PC-3 (cell line): ENCODE measurements around the gene BRME1. TPM values are rescaled to one million over a fixed set of nuclear protein-coding genes. Genes with fewer than 3 reads are reported as not detected.

Source experiments
- ATAC-seq: fragments of 200-7000 bp; cut with Tn5 transposase; 2 replicates; pipeline ENCODE4 v1.9.1; 2020; ENCODE audit warnings: mild to moderate bottlenecking, moderate library complexity
- BruUV-seq: library from RNA; stranded (reverse); fragments of 400-500 nt; replicated peaks from 2 replicates; lab custom pipeline; 2021; lab: Mats Ljungman, UMichigan
- CTCF ChIA-PET: fragments of 300-600 bp; sonication (Branson Sonifier 250); formaldehyde crosslinking; loops from one replicate; lab custom pipeline; 2022; ENCODE audit warnings: antibody characterized with exemption; lab: Charles Lee
- POLR2A ChIA-PET: fragments of 300-600 bp; sonication (Branson Sonifier 250); formaldehyde crosslinking; loops from one replicate; lab custom pipeline; 2022; ENCODE audit warnings: antibody characterized with exemption; ENCODE audit not compliant: unreplicated experiment; lab: Charles Lee
- DNase-seq: peaks from one replicate; pipeline ENCODE4 v3.0.0-alpha.2; 2015
- H2AFZ ChIP-seq: fragments of 300-600 bp; sonication (generic); 2 replicates; pipeline ENCODE4 v1.6.0; 2016; ENCODE audit warnings: antibody characterized with exemption, low read length
- H3F3A ChIP-seq: fragments of 300-600 bp; sonication (generic); one replicate; pipeline ENCODE4 v1.6.0; 2017; ENCODE audit warnings: antibody characterized with exemption, low read length, control low read depth, mild to moderate bottlenecking; ENCODE audit not compliant: unreplicated experiment
- H3K27ac ChIP-seq: fragments of 300-600 bp; sonication (generic); 2 replicates; pipeline ENCODE4 v1.5.1; 2016; ENCODE audit warnings: mild to moderate bottlenecking, low read length
- H3K27me3 ChIP-seq: fragments of 300-600 bp; sonication (generic); 2 replicates; pipeline ENCODE4 v1.6.1; 2016; ENCODE audit warnings: low read length, mixed read lengths
- H3K36me3 ChIP-seq: fragments of 300-600 bp; sonication (generic); 2 replicates; pipeline ENCODE4 v1.6.1; 2016; ENCODE audit warnings: low read depth, mixed run types, low read length, mixed read lengths
- H3K4me1 ChIP-seq: fragments of 300-600 bp; sonication (generic); 2 replicates; pipeline ENCODE4 v1.5.1; 2016; ENCODE audit warnings: low read length; ENCODE audit not compliant: insufficient read depth
- H3K4me2 ChIP-seq: fragments of 300-600 bp; sonication (generic); 2 replicates; pipeline ENCODE4 v1.6.0; 2016; ENCODE audit warnings: low read length
- H3K4me3 ChIP-seq: fragments of 300-600 bp; sonication (generic); 2 replicates; pipeline ENCODE4 v1.5.1; 2016; ENCODE audit warnings: mild to moderate bottlenecking, low read length, mixed read lengths
- H3K79me2 ChIP-seq: fragments of 300-600 bp; sonication (generic); 2 replicates; pipeline ENCODE4 v1.6.1; 2017; ENCODE audit warnings: low read length, mixed read lengths
- H3K9ac ChIP-seq: fragments of 300-600 bp; sonication (generic); 2 replicates; pipeline ENCODE4 v1.6.0; 2016; ENCODE audit warnings: mild to moderate bottlenecking, low read length
- H3K9me2 ChIP-seq: fragments of 300-600 bp; sonication (generic); replicated peaks from 2 replicates; pipeline ENCODE4 v1.6.1; 2016; ENCODE audit warnings: mixed run types, low read length, mixed read lengths
- H3K9me3 ChIP-seq: fragments of 300-600 bp; sonication (generic); 2 replicates; pipeline ENCODE4 v1.6.1; 2016; ENCODE audit warnings: low read length, mixed read lengths
- H4K20me1 ChIP-seq: fragments of 300-600 bp; sonication (generic); 2 replicates; pipeline ENCODE4 v1.6.1; 2016; ENCODE audit warnings: low read length, mixed read lengths
- EZH2 ChIP-seq: fragments of 300-600 bp; sonication (generic); IDR thresholded peaks from one replicate; pipeline ENCODE4 v1.6.1; 2017; ENCODE audit warnings: antibody characterized with exemption, mild to moderate bottlenecking, low read length; ENCODE audit not compliant: unreplicated experiment
- EZH2phosphoT487 ChIP-seq: fragments of 300-600 bp; sonication (generic); IDR thresholded peaks from 2 replicates; pipeline ENCODE4 v1.6.1; 2018; ENCODE audit warnings: mild to moderate bottlenecking, antibody characterized with exemption, low read length, borderline replicate concordance
- intact Hi-C: fragments of 100-400 bp; cut with micrococcal nuclease; formaldehyde crosslinking; loops from 2 replicates; pipeline ENCODE4 v1.9.0; 2023
- total RNA-seq: library from RNA; depleted of rRNA; stranded (reverse); fragments of >200 nt; gene quantifications from 2 replicates; pipeline ENCODE4 v1.2.3, GENCODE V29; 2014
- TF ChIP-seq, protein P1 (sequence below): fragments of 300-600 bp; sonication (generic); conservative IDR thresholded peaks from 2 replicates; pipeline ENCODE4 v1.5.1; 2017; ENCODE audit warnings: antibody characterized with exemption, low read depth, mild to moderate bottlenecking, low read length

The BRME1 gene
- total RNA-seq, 1 experiment from 2014 or later = 6.0 TPM

DNA sequence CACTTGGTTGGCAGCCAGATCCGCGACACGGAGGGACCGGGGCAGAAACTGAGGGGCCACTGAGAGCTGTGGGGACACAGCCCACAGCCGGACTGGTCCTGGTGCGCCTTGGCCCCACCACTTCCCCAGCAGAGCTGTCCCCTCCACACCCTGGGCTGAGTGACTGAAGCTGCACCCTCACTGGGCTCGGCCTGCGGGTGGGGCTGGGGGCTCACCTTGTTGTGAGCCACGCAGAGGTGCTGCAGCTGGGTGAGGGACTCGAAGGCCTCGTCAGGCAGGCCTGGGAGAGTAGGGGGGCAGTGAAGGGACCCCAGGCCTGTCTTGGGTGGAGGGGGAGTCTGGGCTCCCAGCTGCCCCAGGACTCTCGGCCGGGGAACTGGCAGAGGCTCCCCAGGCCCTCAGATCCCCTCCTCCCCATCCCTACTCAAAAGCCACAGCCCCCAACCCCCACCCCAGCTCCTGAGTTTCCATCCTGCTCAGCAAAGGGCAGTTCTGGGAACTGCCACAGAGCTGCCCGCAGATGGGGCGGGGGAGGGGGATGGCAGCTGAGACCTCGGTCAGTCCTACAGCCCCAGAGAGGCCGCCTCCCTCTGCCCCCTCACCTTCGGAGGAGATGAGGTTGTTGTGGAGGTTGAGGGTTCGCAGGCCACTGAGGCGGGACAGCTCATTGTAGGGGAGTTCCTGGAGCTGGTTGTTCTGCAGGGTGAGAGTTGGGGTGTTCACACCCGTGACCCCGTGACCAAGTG lies 30.0 kb upstream of the BRME1 start:
- intact Hi-C loops = no loop called here
- CTCF ChIA-PET = no interaction called here
- Histone ChIP-seq H3K9ac (no peak overlapping the region), H3K79me2 (no peaks in the 10 kb centered on the region), H3K36me3 (no peaks in the 10 kb centered on the region), H2AFZ (no peak overlapping the region), H3K4me2 (no peak overlapping the region), H3K4me3 (no peak overlapping the region), H3K9me3 (no peaks in the 10 kb centered on the region), H3K27me3 (no peaks in the 10 kb centered on the region), H3K4me1 (no peaks in the 10 kb centered on the region), H3F3A (no peaks in the 10 kb centered on the region), H3K27ac (no peak overlapping the region), H4K20me1 (no peaks in the 10 kb centered on the region), H3K9me2 (no peaks in the 10 kb centered on the region)
- TF ChIP-seq, protein P1, sequence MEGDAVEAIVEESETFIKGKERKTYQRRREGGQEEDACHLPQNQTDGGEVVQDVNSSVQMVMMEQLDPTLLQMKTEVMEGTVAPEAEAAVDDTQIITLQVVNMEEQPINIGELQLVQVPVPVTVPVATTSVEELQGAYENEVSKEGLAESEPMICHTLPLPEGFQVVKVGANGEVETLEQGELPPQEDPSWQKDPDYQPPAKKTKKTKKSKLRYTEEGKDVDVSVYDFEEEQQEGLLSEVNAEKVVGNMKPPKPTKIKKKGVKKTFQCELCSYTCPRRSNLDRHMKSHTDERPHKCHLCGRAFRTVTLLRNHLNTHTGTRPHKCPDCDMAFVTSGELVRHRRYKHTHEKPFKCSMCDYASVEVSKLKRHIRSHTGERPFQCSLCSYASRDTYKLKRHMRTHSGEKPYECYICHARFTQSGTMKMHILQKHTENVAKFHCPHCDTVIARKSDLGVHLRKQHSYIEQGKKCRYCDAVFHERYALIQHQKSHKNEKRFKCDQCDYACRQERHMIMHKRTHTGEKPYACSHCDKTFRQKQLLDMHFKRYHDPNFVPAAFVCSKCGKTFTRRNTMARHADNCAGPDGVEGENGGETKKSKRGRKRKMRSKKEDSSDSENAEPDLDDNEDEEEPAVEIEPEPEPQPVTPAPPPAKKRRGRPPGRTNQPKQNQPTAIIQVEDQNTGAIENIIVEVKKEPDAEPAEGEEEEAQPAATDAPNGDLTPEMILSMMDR = no peak
- TF ChIP-seq EZH2 = no peak
- no peak for TF ChIP-seq EZH2phosphoT487
- DNase-seq = no peak
- no TSS peak for BruUV-seq
- POLR2A ChIA-PET = no interaction called here
- no peak for ATAC-seq

GRCh38 chr19:13934785-13935109 lies 28.8 kb upstream of the BRME1 start:
- ATAC-seq (no peak), DNase-seq (no peak)
- Histone ChIP-seq H2AFZ (no peak overlapping the region), H3K4me1 (no peaks in the 10 kb centered on the region), H3K4me3 (no peak overlapping the region), H3K79me2 (no peaks in the 10 kb centered on the region), H3F3A (no peaks in the 10 kb centered on the region), H4K20me1 (no peaks in the 10 kb centered on the region), H3K27ac (no peak overlapping the region), H3K4me2 (no peak overlapping the region), H3K9ac (no peak overlapping the region), H3K9me2 (no peaks in the 10 kb centered on the region), H3K36me3 (no peaks in the 10 kb centered on the region), H3K27me3 (no peaks in the 10 kb centered on the region), H3K9me3 (no peaks in the 10 kb centered on the region)
- POLR2A ChIA-PET = no interaction called here
- TF ChIP-seq, protein P1 = no peak
- TF ChIP-seq EZH2 = no peak
- no peak for TF ChIP-seq EZH2phosphoT487
- CTCF ChIA-PET = interaction anchor here (1.0 kb wide), 1 partner anchor 18 kb away, joined by 3 read pairs; no protein-coding TSS in a partner anchor
- no TSS peak for BruUV-seq
- intact Hi-C loops = no loop called here

DNA sequence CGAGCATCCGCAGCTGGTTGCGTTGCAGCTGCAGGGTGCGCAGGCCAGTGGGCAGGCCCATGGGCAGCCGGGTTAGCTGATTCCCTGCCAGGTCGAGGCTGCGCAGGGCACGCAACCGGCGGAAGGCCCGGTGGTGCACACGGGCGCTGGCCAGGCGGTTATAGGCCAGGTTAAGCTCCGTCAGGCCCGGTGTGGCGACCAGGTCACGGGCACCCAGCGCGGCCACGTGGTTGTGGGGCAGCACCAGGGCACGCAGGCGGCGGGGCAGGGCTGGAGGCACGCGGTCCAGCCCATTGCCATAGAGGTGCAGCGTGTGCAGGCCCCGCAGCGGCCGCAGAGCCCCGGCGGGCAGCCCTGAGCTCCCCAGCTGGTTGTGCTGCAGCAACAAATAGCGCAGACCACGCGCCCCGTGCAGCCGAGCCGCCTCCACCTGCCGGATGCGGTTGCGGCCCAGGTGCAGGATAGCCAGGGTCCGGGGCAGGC lies 27.0 kb upstream of the BRME1 start:
- POLR2A ChIA-PET = no interaction called here
- ATAC-seq = no peak
- intact Hi-C loops = no loop called here

More for the DNA sequence above, 27.0 kb upstream of the BRME1 start:
- Histone ChIP-seq H3K36me3 (no peaks in the 10 kb centered on the region), H3F3A (no peaks in the 10 kb centered on the region), H3K27me3 (no peaks in the 10 kb centered on the region), H3K4me1 (no peaks in the 10 kb centered on the region), H3K4me2 (no peak overlapping the region), H3K9me2 (no peaks in the 10 kb centered on the region), H3K79me2 (no peaks in the 10 kb centered on the region), H3K27ac (no peak overlapping the region), H3K9ac (no peak overlapping the region), H4K20me1 (no peaks in the 10 kb centered on the region), H3K9me3 (no peaks in the 10 kb centered on the region), H2AFZ (no peak overlapping the region), H3K4me3 (no peak overlapping the region)
- TF ChIP-seq EZH2 = no peak
- TF ChIP-seq, protein P1 = no peak
- TF ChIP-seq EZH2phosphoT487 = no peak
- CTCF ChIA-PET = interaction anchor here (0.6 kb wide), 1 partner anchor 55 kb away, joined by 3 read pairs; no protein-coding TSS in a partner anchor
- no TSS peak for BruUV-seq
- no peak for DNase-seq
